Subcutaneous adipose tissue (tissue), 4 donors: ENCODE data around the gene KRT78. TPM values are rescaled to one million over a fixed set of nuclear protein-coding genes. Genes with fewer than 3 reads are reported as not detected.

Experiments used
- CTCF ChIP-seq: fragments of 450-650 bp; IDR thresholded peaks from one replicate; pipeline ENCODE4 v1.5.1; 2016; ENCODE audit warnings: low read depth, mild to moderate bottlenecking, control low read depth, antibody characterized with exemption, moderate library complexity
- total RNA-seq, 4 donors: library from RNA; depleted of rRNA; stranded (reverse); fragments of >200 nt; gene quantifications; one replicate each; pipeline ENCODE4 v1.1.0, GENCODE V29; 2016

Gene KRT78
- total RNA-seq, 4 donors from 2014 or later: not detected

- TF ChIP-seq CTCF: no peak
Measured at GRCh38 chr12:52884526-52885293, 35.9 kb upstream of the KRT78 start.

DNA sequence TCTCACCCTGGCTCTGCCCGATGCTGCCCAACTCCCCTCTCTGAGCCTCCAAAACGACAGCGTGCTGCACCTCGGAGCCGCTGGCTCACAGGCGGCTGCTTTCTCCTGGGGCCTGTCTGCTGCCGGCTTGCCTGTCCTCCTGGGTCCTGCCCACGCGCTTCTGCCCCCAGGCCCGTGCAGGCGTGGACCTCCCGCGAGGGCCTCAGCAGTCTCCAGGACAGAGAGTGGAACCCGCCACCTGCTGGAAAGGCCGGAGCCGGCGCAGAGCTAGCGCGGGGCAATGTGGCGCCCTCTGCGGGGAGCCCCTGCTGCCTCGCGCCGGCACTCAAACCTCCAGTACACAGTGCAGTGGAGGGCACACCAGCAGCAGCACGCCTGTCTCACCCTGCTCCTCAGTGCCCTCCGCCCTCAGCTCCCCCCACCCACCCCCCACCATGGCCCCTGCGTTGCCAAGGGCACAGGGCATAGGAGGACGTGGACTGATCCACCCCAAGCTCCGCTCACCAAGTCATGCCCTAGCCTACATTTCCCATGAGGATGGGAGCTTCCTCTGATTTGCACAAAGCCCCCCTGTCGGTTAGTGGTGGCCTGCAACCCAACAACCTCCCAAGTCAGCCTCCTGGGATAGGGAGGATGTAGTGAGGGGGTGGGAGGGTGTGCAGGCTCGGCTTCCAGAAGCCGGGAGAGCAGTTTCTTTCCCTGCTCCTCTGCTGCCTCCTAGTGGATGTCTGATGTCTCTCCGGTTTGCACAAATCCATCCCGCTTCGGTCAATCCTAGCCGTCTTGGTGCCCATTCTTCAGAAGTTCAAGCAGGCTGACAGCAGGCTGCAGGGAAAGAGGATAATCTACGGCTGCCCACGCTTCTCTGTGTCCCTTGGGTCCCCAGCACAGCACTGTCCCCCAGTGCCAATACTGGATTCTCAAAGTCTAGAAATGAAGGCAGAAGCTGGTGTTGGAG is 30.9 kb upstream of the KRT78 start:
- TF ChIP-seq CTCF: no peak

DNA sequence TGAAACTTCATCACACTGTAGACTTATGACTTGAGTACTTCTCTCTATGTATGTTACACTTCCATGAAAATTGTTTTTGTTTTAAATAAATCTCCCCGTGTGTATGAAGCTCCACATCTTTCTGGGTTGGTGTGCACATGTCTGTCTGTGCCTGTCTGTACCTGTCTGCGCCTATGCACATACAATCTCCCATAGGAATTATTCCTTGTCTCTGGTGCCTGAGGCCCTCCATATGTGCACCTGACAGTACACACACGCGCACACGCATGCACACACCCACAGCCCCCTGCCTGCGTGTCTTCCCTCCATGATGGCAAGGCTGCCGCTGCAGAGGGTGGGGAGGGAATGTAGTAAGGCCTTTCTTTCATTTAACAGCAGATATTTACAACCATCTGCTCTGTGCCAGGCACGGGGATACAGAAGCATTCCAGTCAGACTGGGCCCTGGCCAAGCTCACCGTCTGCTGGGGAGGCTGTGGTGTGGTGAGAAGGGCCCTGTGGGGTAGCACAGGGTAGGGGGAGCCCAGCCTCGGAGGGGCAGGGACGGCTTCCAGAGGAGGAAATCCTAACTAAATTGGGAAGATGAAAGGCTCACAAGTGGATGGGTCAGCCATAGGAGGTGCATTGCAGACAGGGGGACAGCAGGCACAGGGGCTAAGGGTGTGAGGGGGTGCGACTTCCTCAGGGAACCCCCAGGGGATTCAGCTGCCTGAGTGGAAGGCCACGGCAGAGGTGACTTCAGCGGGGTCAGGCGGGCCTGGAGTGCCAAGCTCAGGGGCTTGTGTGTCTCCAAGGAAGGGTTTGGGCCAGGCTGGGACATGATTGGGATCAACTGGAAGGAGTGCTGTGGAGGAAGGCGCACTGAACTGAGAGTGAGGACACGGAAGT is 30.0 kb upstream of the KRT78 start:
- no peak for TF ChIP-seq CTCF

DNA sequence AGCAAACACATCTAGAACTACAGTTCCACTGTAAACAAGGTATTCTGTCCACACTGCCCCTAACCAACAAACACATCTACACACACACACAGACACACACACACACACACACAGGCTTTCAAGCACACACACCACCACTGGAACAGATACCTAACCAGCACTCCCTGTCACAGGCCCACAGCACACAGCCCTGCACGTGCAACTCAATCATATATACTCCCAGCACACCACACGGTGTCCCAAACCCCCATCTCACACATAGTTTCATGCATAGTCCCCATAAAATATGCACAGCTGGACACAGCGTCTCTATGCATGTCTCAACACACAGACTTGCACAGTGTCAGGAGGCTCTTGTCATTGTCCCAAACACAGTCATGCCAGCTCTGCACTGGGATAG is 28.4 kb upstream of the KRT78 start:
- no peak for TF ChIP-seq CTCF

- TF ChIP-seq CTCF: no peak
Measured at GRCh38 chr12:52876372-52876771, 27.6 kb upstream of the KRT78 start.

- TF ChIP-seq CTCF: no peak
Measured at GRCh38 chr12:52874573-52875435, 26.0 kb upstream of the KRT78 start.
